ENCODE measurements around the gene PPP1R12C. TPM values are rescaled to one million over a fixed set of nuclear protein-coding genes. Genes with fewer than 3 reads are reported as not detected.

The PPP1R12C gene
- total RNA-seq, 5 donors from 2014 or later (not counting 1 experiment from before 2014, with no cell fraction given), result 129 to 197 (median 173) TPM

DNA sequence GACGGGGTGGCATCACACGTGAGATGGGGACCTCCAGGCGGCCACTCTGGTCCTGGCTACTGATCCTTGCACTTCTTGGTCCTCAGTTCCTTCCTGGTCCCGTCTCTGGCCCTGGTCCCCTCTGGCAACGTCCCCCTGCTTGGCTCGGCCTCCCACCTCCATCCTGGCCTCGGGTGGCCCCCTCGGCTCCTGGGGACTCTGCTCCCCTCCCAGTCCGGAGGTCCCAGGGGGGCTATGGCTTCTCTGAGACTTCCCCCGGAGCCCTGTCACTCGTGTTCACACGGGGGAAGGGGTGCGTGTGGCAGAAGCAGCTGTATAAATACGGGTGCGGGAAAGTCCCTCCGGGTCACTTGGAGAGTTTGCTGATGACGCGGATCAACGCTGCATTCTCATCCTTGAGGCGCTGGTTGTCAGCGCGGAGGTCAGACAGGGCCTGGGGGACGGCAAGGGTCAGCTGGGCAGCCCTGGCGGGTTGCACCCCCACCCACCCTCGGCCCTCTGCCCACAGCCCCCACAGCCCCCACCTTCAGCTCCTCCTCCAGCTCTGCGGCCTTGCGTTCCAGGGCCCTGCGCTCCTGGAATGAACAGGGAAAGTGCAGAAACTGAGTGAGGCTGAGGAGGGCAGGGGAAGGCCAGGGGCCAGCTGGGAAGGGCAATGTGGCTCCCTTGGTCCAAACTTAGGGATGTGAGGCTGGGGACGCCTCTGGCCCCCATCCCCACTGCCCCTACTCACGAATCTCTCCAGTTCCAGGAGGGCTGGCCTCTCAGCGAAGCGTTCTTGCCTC lies 26.1 kb downstream of the PPP1R12C start:
- WGBS (ENCODE audit: insufficient coverage), result 93% methylated on average over 18 of the region's 32 CpGs

GRCh38 chr19:55090564-55090963 lies 26.9 kb downstream of the PPP1R12C start:
- Histone ChIP-seq H3K27ac (ENCODE audit: low read length) (no peak overlapping the region), H3K27me3 (replicated peaks in 1 of 2; ENCODE audit: control insufficient read depth in 2 of 2, extremely low read depth in 1 of 2, insufficient read depth in 2 of 2, low read length in 1 of 2) (peaks cover 6 to 35% of the 10 kb centered on the region in 2 experiments), H3K36me3 (ENCODE audit: control insufficient read depth in 2 of 2, extremely low read depth in 1 of 2, insufficient read depth in 1 of 2, low read length in 1 of 2) (peaks cover 22 to 25% of the 10 kb centered on the region in 2 donors), H3K4me1 (ENCODE audit: control insufficient read depth in 1 of 2, extremely low read depth in 1 of 2, insufficient read depth in 2 of 2, low read length in 2 of 2) (peaks cover 0 to 22% of the 10 kb centered on the region in 2 experiments), H3K4me3 (ENCODE audit: control insufficient read depth in 1 of 2, extremely low read depth in 1 of 2, low read length in 1 of 2) (no peak overlapping the region), H3K9me3 (no peaks in the 10 kb centered on the region)
- POLR2A ChIA-PET, result interaction anchor here in 1 of 2 donors (0.5 kb wide), 1 partner anchor 1217 kb away, joined by 3 read pairs; no protein-coding TSS in a partner anchor
- CTCF ChIA-PET, result no interaction called here
- Mint-ChIP-seq H3K4me3 (no peak overlapping the region), H3K27ac (no peak overlapping the region), H3K9me3 (no peaks in the 10 kb centered on the region), H3K4me1 (peaks cover 15 to 30% (median 29%) of the 10 kb centered on the region in 3 donors), H3K27me3 (peaks cover 33 to 36% of the 10 kb centered on the region in 2 donors), H3K36me3 (peaks cover 18% of the 10 kb centered on the region)
- WGBS (ENCODE audit: insufficient coverage), result 88% methylated on average over 11 of the region's 13 CpGs
- no peak for DNase-seq
- ATAC-seq (replicated peaks in 1 of 4), result no peak

More for the DNA sequence above, 26.1 kb downstream of the PPP1R12C start:
- DNase-seq (no peak), ATAC-seq (replicated peaks in 1 of 4) (no peak)
- Histone ChIP-seq H3K27me3 (replicated peaks in 1 of 2; ENCODE audit: control insufficient read depth in 2 of 2, extremely low read depth in 1 of 2, insufficient read depth in 2 of 2, low read length in 1 of 2) (peaks cover 6 to 28% of the 10 kb centered on the region in 2 experiments), H3K9me3 (no peaks in the 10 kb centered on the region), H3K36me3 (ENCODE audit: control insufficient read depth in 2 of 2, extremely low read depth in 1 of 2, insufficient read depth in 1 of 2, low read length in 1 of 2) (peaks cover 22 to 28% of the 10 kb centered on the region in 2 donors), H3K4me3 (ENCODE audit: control insufficient read depth in 1 of 2, extremely low read depth in 1 of 2, low read length in 1 of 2) (no peak overlapping the region), H3K4me1 (ENCODE audit: control insufficient read depth in 1 of 2, extremely low read depth in 1 of 2, insufficient read depth in 2 of 2, low read length in 2 of 2) (peaks cover 0 to 21% of the 10 kb centered on the region in 2 experiments), H3K27ac (ENCODE audit: low read length) (no peak overlapping the region)
- ChIA-PET POLR2A (no interaction called here), CTCF (no interaction called here)
- Mint-ChIP-seq H3K9me3 (no peaks in the 10 kb centered on the region), H3K4me3 (no peak overlapping the region), H3K36me3 (peaks cover 18% of the 10 kb centered on the region), H3K4me1 (peaks cover 15 to 30% (median 28%) of the 10 kb centered on the region in 3 donors), H3K27ac (no peak overlapping the region), H3K27me3 (peaks cover 29 to 30% of the 10 kb centered on the region in 2 donors)

- ChIA-PET POLR2A (no interaction called here), CTCF (interaction anchor here (0.5 to 1.9 kb wide), 5 partner anchors 9 to 479 kb away, joined by 3 to 6 read pairs (median 3); no protein-coding TSS in a partner anchor)
- Histone ChIP-seq H3K27ac (ENCODE audit: low read length) (no peak overlapping the region), H3K4me1 (ENCODE audit: control insufficient read depth in 1 of 2, extremely low read depth in 1 of 2, insufficient read depth in 2 of 2, low read length in 2 of 2) (peaks cover 0 to 22% of the 10 kb centered on the region in 2 experiments), H3K9me3 (no peaks in the 10 kb centered on the region), H3K4me3 (ENCODE audit: control insufficient read depth in 1 of 2, extremely low read depth in 1 of 2, low read length in 1 of 2) (no peak overlapping the region), H3K36me3 (ENCODE audit: control insufficient read depth in 2 of 2, extremely low read depth in 1 of 2, insufficient read depth in 1 of 2, low read length in 1 of 2) (peaks cover 14 to 15% of the 10 kb centered on the region in 2 donors), H3K27me3 (replicated peaks in 1 of 2; ENCODE audit: control insufficient read depth in 2 of 2, extremely low read depth in 1 of 2, insufficient read depth in 2 of 2, low read length in 1 of 2) (peaks cover 9 to 41% of the 10 kb centered on the region in 2 experiments)
- Mint-ChIP-seq H3K36me3 (peaks cover 13% of the 10 kb centered on the region), H3K4me1 (peaks cover 15 to 30% (median 29%) of the 10 kb centered on the region in 3 donors), H3K27ac (no peak overlapping the region), H3K27me3 (peaks cover 40 to 44% of the 10 kb centered on the region in 2 donors), H3K9me3 (no peaks in the 10 kb centered on the region), H3K4me3 (no peak overlapping the region)
- ATAC-seq (replicated peaks in 1 of 4) (no peak), DNase-seq (no peak)
- WGBS (ENCODE audit: insufficient coverage), result 95% methylated on average over 2 of the region's 3 CpGs
These were observed 28.0 kb downstream of the PPP1R12C start for GRCh38 chr19:55089342-55089944.

DNA sequence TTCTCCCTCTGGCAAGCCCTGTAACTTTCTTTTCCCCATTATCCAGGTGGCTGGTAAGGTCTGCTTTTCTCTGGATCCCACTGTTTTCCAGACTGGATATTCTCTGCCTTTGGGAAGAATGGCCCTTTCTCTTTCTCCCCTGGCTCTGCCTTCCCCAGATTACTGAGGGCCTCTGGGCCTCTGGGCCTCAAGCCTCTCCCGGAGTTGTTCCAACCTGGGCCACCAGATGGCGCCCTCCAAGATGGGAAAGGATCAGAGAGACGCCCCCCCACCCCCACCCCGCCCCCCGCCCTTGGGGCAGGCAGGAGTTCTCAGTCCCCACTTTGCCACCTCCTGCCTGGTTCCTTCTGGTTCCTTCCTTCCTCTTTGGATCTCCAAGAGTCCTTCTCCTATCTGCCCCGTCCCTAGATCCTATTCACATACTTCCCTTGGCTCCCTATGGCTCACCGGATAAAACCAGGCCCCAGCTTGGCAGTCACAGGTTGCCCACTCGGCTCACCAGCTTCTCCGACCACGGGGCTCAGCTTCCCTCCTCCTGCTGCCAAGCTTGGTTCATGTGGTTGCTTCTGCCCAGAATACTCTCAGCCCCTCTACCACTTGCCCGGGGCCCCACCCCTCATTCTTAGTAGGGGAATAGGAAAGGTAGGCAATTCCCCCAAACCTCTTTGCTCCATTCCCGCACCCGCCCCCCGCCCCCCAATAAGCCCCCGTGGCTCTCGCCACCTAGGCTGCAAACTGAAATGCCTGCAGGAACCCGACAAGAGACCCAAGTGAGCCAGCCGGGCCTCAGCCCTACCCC lies 28.7 kb downstream of the PPP1R12C start:
- Histone ChIP-seq H3K27me3 (replicated peaks in 1 of 2; ENCODE audit: control insufficient read depth in 2 of 2, extremely low read depth in 1 of 2, insufficient read depth in 2 of 2, low read length in 1 of 2) (peaks cover 9 to 46% of the 10 kb centered on the region in 2 experiments), H3K4me3 (ENCODE audit: control insufficient read depth in 1 of 2, extremely low read depth in 1 of 2, low read length in 1 of 2) (no peak overlapping the region), H3K9me3 (no peaks in the 10 kb centered on the region), H3K36me3 (ENCODE audit: control insufficient read depth in 2 of 2, extremely low read depth in 1 of 2, insufficient read depth in 1 of 2, low read length in 1 of 2) (peaks cover 11 to 14% of the 10 kb centered on the region in 2 donors), H3K4me1 (ENCODE audit: control insufficient read depth in 1 of 2, extremely low read depth in 1 of 2, insufficient read depth in 2 of 2, low read length in 2 of 2) (peaks cover 0 to 22% of the 10 kb centered on the region in 2 experiments), H3K27ac (ENCODE audit: low read length) (no peak overlapping the region)
- ATAC-seq (replicated peaks in 1 of 4) (peak in 3 of 4 experiments; percentile 44 to 55 (median 45)), DNase-seq (peak in 34 of 35 experiments; percentile 45 to 82 (median 70))
- Mint-ChIP-seq H3K4me1 (peaks cover 15 to 32% (median 30%) of the 10 kb centered on the region in 3 donors), H3K4me3 (peak overlapping the region; percentile 13 to 76 (median 55)), H3K27me3 (peaks cover 46 to 50% of the 10 kb centered on the region in 2 donors), H3K27ac (peak overlapping the region in 1 of 2 donors; percentile 47), H3K36me3 (peaks cover 13% of the 10 kb centered on the region), H3K9me3 (no peaks in the 10 kb centered on the region)
- CTCF ChIA-PET, result interaction anchor here (0.5 to 1.9 kb wide), 5 partner anchors 9 to 480 kb away, joined by 3 to 6 read pairs (median 3); no protein-coding TSS in a partner anchor
- POLR2A ChIA-PET, result no interaction called here
- 85% methylated on average over 6 of the region's 18 CpGs for WGBS (ENCODE audit: insufficient coverage)

DNA sequence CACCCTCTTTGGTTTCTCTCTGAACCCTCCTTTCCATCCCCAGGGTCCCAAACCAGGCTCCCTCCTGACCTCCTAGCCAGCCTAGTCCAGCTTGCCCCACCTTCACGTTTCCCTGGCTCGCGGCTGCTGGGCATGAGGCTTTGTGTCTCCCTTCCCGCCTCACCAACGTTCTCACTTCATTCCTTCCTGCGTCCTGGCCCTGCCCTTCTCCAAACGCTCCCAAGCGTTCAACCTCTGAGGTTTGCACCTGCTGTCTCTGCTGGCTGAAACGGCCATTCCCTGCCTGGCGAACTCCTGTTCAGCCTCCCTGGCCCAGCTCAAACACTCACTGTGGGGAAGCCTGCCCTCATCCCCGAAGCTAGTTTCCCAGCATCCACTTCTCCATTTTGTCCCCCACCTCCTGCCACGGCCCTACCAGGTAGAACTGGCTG lies 29.4 kb downstream of the PPP1R12C start:
- POLR2A ChIA-PET, result no interaction called here

More for the DNA sequence above, 29.4 kb downstream of the PPP1R12C start:
- CTCF ChIA-PET, result interaction anchor here in 1 of 2 donors (1.9 kb wide), 1 partner anchor 416 kb away, joined by 4 read pairs; no protein-coding TSS in a partner anchor
- Histone ChIP-seq H3K36me3 (ENCODE audit: control insufficient read depth in 2 of 2, extremely low read depth in 1 of 2, insufficient read depth in 1 of 2, low read length in 1 of 2) (peaks cover 11 to 14% of the 10 kb centered on the region in 2 donors), H3K27me3 (replicated peaks in 1 of 2; ENCODE audit: control insufficient read depth in 2 of 2, extremely low read depth in 1 of 2, insufficient read depth in 2 of 2, low read length in 1 of 2) (peaks cover 9 to 53% of the 10 kb centered on the region in 2 experiments), H3K4me3 (ENCODE audit: control insufficient read depth in 1 of 2, extremely low read depth in 1 of 2, low read length in 1 of 2) (peak overlapping the region in 1 of 2 donors; percentile 53), H3K27ac (ENCODE audit: low read length) (no peak overlapping the region), H3K9me3 (no peaks in the 10 kb centered on the region), H3K4me1 (ENCODE audit: control insufficient read depth in 1 of 2, extremely low read depth in 1 of 2, insufficient read depth in 2 of 2, low read length in 2 of 2) (peaks cover 0 to 22% of the 10 kb centered on the region in 2 experiments)
- Mint-ChIP-seq H3K27ac (peak overlapping the region in 1 of 2 donors; percentile 74), H3K4me3 (peak overlapping the region; percentile 13 to 76 (median 55)), H3K9me3 (no peaks in the 10 kb centered on the region), H3K36me3 (peaks cover 13% of the 10 kb centered on the region), H3K4me1 (peaks cover 17 to 33% (median 31%) of the 10 kb centered on the region in 3 donors), H3K27me3 (peaks cover 47 to 54% of the 10 kb centered on the region in 2 donors)
- DNase-seq (no peak), ATAC-seq (replicated peaks in 1 of 4) (no peak)
- WGBS (ENCODE audit: insufficient coverage), result 87% methylated on average over 12 of the region's 12 CpGs

All from T-cell (primary cell).